Lung (tissue), 12 donors: ENCODE measurements around the gene KCNJ15. TPM values are rescaled to one million over a fixed set of nuclear protein-coding genes. Genes with fewer than 3 reads are reported as not detected.
A peak's percentile ranks its signal among the peaks of the same experiment; 100 is the strongest.

ENCODE experiments used
- ATAC-seq: fragments of 200-7000 bp; cut with Tn5 transposase; one replicate; pipeline ENCODE4 v1.9.1; 2020; ENCODE audit warnings: moderate number of reproducible peaks; ENCODE audit not compliant: insufficient read depth, low FRiP score
- DNase-seq, 3 donors: peaks; one replicate each; pipeline ENCODE4 v3.0.0-alpha.2; 2013 to 2017
- H3K27ac ChIP-seq, 2 donors: one replicate each; pipeline ENCODE4 v1.5.1; 2013; ENCODE audit warnings: mild to moderate bottlenecking in 2 of 2, moderate library complexity in 2 of 2, control low read depth in 1 of 2, inconsistent platforms in 1 of 2, low read depth in 1 of 2, low read length in 1 of 2
- H3K27me3 ChIP-seq, 3 donors: one replicate each; pipeline ENCODE4 v1.5.1; 2013; ENCODE audit warnings: low read length in 2 of 3; ENCODE audit not compliant: control insufficient read depth in 3 of 3, insufficient read depth in 3 of 3
- H3K36me3 ChIP-seq, 4 donors: one replicate each; pipeline ENCODE4 v1.5.1; 2013; ENCODE audit warnings: low read length in 4 of 4, mild to moderate bottlenecking in 1 of 4, moderate library complexity in 1 of 4; ENCODE audit not compliant: control insufficient read depth in 4 of 4, insufficient read depth in 4 of 4
- H3K4me1 ChIP-seq, 5 donors: one replicate each; pipeline ENCODE4 v1.5.1; 2013; ENCODE audit warnings: low read length in 5 of 5, mild to moderate bottlenecking in 2 of 5, moderate library complexity in 1 of 5; ENCODE audit not compliant: control insufficient read depth in 5 of 5, insufficient read depth in 5 of 5
- H3K4me3 ChIP-seq: one replicate; pipeline ENCODE4 v1.5.1; 2013; ENCODE audit warnings: mild to moderate bottlenecking, control low read depth, moderate library complexity
- H3K9ac ChIP-seq, 2 donors: one replicate each; pipeline ENCODE4 v1.5.1; 2013; ENCODE audit warnings: low read length in 2 of 2, control low read depth in 1 of 2; ENCODE audit not compliant: insufficient read depth in 1 of 2
- H3K9me3 ChIP-seq, 4 donors: one replicate each; pipeline ENCODE4 v1.5.1; 2013; ENCODE audit warnings: low read length in 3 of 4, mild to moderate bottlenecking in 1 of 4, moderate library complexity in 1 of 4; ENCODE audit not compliant: control insufficient read depth in 4 of 4, insufficient read depth in 3 of 4
- WGBS, 2 donors: extraction: QIAGEN DNeasy Blood & Tissue Kit; methylation state at CpG; one replicate each; pipeline ENCODE4 v1.1.7; 2013; 5-methylcytosine and 5-hydroxymethylcytosine counted together
- polyA plus RNA-seq, 2 donors: library from polyadenylated mRNA; stranded (reverse); fragments of 200-250 nt; gene quantifications; one replicate each; pipeline ENCODE4 v1.2.1, GENCODE V29; 2013
- total RNA-seq, 2 donors: library from RNA; depleted of rRNA in 1 of 2; stranded (reverse); fragments of >200 nt in 1 of 2; gene quantifications; one replicate each; pipeline ENCODE4 v1.2.1, GENCODE V29; 2014 to 2021
- TF ChIP-seq, protein P1 (sequence below): IDR thresholded peaks from 2 replicates; pipeline ENCODE4 v1.5.1; 2012; ENCODE audit warnings: mild to moderate bottlenecking; ENCODE audit errors: control extremely low read depth, extremely low read depth
- donor health status: control.
- donor health status: control.
- donor health status: Bipolar disorder and iron deficiency.
- donor health status: healthy.
- donor health status: DM: yes; HTN: yes; CAD: no.

Gene KCNJ15
- total and polyA plus RNA-seq, 4 donors = 28.2 to 79.1 (median 61.5) TPM

DNA sequence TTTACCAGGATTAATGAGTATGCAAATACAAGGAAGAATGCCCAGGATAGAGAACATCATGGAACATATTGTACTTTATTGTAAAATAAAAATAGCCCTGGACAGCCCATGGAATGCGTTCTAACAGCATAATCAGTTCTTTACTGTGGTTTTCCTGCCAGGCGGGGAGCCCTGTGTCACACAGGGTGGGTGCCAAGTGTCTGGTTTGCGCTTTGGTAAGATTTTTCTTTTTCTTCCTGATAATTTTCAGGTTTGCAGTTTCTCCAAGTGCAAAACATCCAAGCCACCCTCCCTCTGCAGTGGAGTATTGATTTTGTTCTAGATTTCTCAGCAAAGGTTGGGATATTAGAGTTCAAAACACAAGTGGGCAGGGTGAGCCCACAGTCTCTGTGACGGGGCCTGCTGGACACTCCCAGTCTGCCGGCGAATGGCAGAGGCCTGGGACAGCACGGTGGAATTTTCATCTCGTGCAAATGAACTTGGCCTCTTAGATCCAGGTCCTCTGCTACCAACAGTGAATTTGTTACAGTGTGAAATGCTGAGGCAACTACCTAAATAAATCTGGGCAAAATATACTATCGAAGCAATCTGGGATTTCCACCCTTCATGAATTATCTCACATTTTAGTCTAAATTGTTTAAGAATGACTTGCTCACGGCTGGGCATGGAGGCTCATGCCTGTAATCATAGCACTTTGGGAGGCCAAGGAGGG lies 15.6 kb upstream of the KCNJ15 start:
- H3K4me1 ChIP-seq = peaks cover 0 to 22% (median 0%) of the 10 kb centered on the region in 5 donors
- no peak for ATAC-seq
- WGBS, 2 donors = 64 to 75% methylated on average over 10 of the region's 10 CpGs
- no peak overlapping the region for H3K4me3 ChIP-seq
- H3K27ac ChIP-seq = peak overlapping the region in 1 of 2 donors; percentile 71
- TF ChIP-seq, protein P1, sequence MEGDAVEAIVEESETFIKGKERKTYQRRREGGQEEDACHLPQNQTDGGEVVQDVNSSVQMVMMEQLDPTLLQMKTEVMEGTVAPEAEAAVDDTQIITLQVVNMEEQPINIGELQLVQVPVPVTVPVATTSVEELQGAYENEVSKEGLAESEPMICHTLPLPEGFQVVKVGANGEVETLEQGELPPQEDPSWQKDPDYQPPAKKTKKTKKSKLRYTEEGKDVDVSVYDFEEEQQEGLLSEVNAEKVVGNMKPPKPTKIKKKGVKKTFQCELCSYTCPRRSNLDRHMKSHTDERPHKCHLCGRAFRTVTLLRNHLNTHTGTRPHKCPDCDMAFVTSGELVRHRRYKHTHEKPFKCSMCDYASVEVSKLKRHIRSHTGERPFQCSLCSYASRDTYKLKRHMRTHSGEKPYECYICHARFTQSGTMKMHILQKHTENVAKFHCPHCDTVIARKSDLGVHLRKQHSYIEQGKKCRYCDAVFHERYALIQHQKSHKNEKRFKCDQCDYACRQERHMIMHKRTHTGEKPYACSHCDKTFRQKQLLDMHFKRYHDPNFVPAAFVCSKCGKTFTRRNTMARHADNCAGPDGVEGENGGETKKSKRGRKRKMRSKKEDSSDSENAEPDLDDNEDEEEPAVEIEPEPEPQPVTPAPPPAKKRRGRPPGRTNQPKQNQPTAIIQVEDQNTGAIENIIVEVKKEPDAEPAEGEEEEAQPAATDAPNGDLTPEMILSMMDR = no peak
- no peak for DNase-seq
- H3K9ac ChIP-seq = no peak overlapping the region
- no peaks in the 10 kb centered on the region for H3K27me3 ChIP-seq
- no peaks in the 10 kb centered on the region for H3K36me3 ChIP-seq
- no peaks in the 10 kb centered on the region for H3K9me3 ChIP-seq

DNA sequence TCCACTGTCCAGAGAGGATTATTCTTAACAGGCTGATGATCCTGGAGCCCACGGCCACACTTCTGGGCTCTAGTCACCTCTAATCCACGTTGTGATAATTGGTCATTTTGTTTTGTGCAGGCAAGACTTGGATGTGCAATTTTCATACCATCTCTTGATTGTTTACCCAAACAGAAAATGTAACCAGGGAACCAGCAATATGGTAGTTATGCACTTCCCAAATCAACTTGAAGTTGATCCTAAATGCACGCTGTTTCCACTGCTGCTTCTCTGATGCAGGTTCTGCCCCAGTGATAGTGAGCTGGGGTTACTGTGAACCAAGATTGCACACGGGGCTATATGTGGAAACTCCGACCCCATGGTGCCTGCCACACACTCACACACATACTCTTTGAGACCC lies 14.7 kb upstream of the KCNJ15 start:
- H3K27me3 ChIP-seq = no peaks in the 10 kb centered on the region
- H3K9ac ChIP-seq = no peak overlapping the region
- peaks cover 0 to 22% (median 0%) of the 10 kb centered on the region in 5 donors for H3K4me1 ChIP-seq
- H3K27ac ChIP-seq = no peak overlapping the region
- ATAC-seq (no peak), DNase-seq (no peak)
- TF ChIP-seq, protein P1 = no peak
- H3K36me3 ChIP-seq = no peaks in the 10 kb centered on the region
- no peak overlapping the region for H3K4me3 ChIP-seq
- 83 to 84% methylated on average over 5 of the region's 5 CpGs for WGBS, 2 donors
- H3K9me3 ChIP-seq = no peaks in the 10 kb centered on the region

DNA sequence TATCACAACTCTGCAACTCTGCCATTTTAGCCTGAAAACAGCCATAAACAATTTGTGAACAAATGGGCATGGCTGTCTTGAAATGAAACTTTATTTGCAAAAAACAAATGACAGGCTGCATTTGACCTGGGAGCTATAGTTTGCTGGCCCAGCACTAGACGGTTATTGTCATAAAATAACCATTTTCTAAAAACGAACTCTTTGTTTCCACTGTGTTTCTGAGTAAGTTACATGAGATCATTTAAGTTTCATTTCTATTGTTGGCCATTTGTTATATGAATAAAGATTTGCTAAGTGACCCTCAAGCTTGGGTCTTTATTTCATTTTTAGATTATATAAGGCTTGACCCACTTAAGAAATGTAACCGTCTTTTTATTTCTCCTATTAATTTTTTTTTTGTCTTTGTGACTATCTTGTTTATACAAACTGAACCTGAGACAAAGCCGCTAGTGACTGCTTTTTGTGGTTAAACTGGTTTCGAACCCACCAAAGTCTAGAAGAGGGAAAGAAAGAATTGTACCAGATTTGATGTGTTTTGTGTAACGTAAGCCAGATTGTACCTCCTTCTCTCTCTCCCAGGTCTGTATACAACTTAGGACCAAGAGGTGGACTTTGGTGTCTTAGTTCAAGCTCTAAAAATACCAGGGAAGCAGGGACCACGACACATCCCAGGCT lies 12.9 kb upstream of the KCNJ15 start:
- no peak overlapping the region for H3K27ac ChIP-seq
- 89 to 95% methylated on average over 7 of the region's 7 CpGs for WGBS, 2 donors

More for the DNA sequence above, 12.9 kb upstream of the KCNJ15 start:
- H3K27me3 ChIP-seq = no peaks in the 10 kb centered on the region
- H3K4me3 ChIP-seq = no peak overlapping the region
- H3K36me3 ChIP-seq = no peaks in the 10 kb centered on the region
- H3K9me3 ChIP-seq = no peaks in the 10 kb centered on the region
- H3K9ac ChIP-seq = no peak overlapping the region
- ATAC-seq (no peak), DNase-seq (no peak)
- TF ChIP-seq, protein P1 = no peak
- H3K4me1 ChIP-seq = peaks cover 0 to 22% (median 0%) of the 10 kb centered on the region in 5 donors
